Measurements from ENCODE around the gene DTL. TPM values are rescaled to one million over a fixed set of nuclear protein-coding genes. Genes with fewer than 3 reads are reported as not detected.

DTL gene
- total RNA-seq, 2 experiments from 2014 or later, result 61.7 to 64.4 TPM

- no peaks in the 10 kb centered on the region for H3K4me1 ChIP-seq (ENCODE audit: insufficient read depth, low read length, poor library complexity, severe bottlenecking)
- ChIA-PET CTCF (ENCODE audit: unreplicated experiment) (no interaction called here), POLR2A (no interaction called here)
- H3K79me2 ChIP-seq (ENCODE audit: insufficient read depth, low read depth, low read length), result no peaks in the 10 kb centered on the region
- intact Hi-C loops (cut with micrococcal nuclease; ENCODE audit: unreplicated experiment), result no loop called here
- no peak overlapping the region for H3K4me2 ChIP-seq (ENCODE audit: low read length)
- no peaks in the 10 kb centered on the region for H4K20me1 ChIP-seq (ENCODE audit: insufficient read depth, low read length)
- no peak overlapping the region for H3K27ac ChIP-seq (ENCODE audit: low read depth, low read length, poor library complexity, severe bottlenecking)
- no peaks in the 10 kb centered on the region for H3K9me2 ChIP-seq (ENCODE audit: insufficient read depth, low read length)
- no peak overlapping the region for H2AFZ ChIP-seq (ENCODE audit: low read length)
- H3K9me3 ChIP-seq (ENCODE audit: low read length), result 0 out of 2 replicates have a peak, but pooled peaks cover 3% of the 10 kb centered on the region
- peaks cover 22% of the 10 kb centered on the region for H3K36me3 ChIP-seq (ENCODE audit: insufficient read depth, low read length)
- H3K4me3 ChIP-seq (ENCODE audit: low read depth, low read length, poor library complexity, severe bottlenecking), result no peak overlapping the region
- no peak for TF ChIP-seq EZH2phosphoT487 (IDR thresholded peaks at IDR 0.05; ENCODE audit: borderline replicate concordance, low read depth, low read length)
- TF ChIP-seq, protein P1, sequence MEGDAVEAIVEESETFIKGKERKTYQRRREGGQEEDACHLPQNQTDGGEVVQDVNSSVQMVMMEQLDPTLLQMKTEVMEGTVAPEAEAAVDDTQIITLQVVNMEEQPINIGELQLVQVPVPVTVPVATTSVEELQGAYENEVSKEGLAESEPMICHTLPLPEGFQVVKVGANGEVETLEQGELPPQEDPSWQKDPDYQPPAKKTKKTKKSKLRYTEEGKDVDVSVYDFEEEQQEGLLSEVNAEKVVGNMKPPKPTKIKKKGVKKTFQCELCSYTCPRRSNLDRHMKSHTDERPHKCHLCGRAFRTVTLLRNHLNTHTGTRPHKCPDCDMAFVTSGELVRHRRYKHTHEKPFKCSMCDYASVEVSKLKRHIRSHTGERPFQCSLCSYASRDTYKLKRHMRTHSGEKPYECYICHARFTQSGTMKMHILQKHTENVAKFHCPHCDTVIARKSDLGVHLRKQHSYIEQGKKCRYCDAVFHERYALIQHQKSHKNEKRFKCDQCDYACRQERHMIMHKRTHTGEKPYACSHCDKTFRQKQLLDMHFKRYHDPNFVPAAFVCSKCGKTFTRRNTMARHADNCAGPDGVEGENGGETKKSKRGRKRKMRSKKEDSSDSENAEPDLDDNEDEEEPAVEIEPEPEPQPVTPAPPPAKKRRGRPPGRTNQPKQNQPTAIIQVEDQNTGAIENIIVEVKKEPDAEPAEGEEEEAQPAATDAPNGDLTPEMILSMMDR (conservative IDR thresholded peaks at IDR 0.05; ENCODE audit: low read length), result no peak
- BruUV-seq (replicated peaks), result no TSS peak
- no peak for DNase-seq (ENCODE audit: low spot score)
Measured at GRCh38 chr1:212137854-212138253, 102.3 kb downstream of the DTL start.

GRCh38 chr1:212138457-212138856 lies 102.9 kb downstream of the DTL start:
- no peak overlapping the region for H3K27ac ChIP-seq (ENCODE audit: low read depth, low read length, poor library complexity, severe bottlenecking)
- DNase-seq (ENCODE audit: low spot score), result no peak
- ChIA-PET CTCF (ENCODE audit: unreplicated experiment) (no interaction called here), POLR2A (no interaction called here)
- no peaks in the 10 kb centered on the region for H3K4me1 ChIP-seq (ENCODE audit: insufficient read depth, low read length, poor library complexity, severe bottlenecking)
- intact Hi-C loops (cut with micrococcal nuclease; ENCODE audit: unreplicated experiment), result no loop called here
- TF ChIP-seq, protein P1 (conservative IDR thresholded peaks at IDR 0.05; ENCODE audit: low read length), result no peak
- TF ChIP-seq EZH2phosphoT487 (IDR thresholded peaks at IDR 0.05; ENCODE audit: borderline replicate concordance, low read depth, low read length), result no peak
- no peaks in the 10 kb centered on the region for H3K79me2 ChIP-seq (ENCODE audit: insufficient read depth, low read depth, low read length)
- H3K36me3 ChIP-seq (ENCODE audit: insufficient read depth, low read length), result peaks cover 17% of the 10 kb centered on the region
- no peaks in the 10 kb centered on the region for H4K20me1 ChIP-seq (ENCODE audit: insufficient read depth, low read length)
- no peaks in the 10 kb centered on the region for H3K9me2 ChIP-seq (ENCODE audit: insufficient read depth, low read length)
- no peak overlapping the region for H3K4me2 ChIP-seq (ENCODE audit: low read length)
- no peak overlapping the region for H3K4me3 ChIP-seq (ENCODE audit: low read depth, low read length, poor library complexity, severe bottlenecking)
- H2AFZ ChIP-seq (ENCODE audit: low read length), result no peak overlapping the region
- 0 out of 2 replicates have a peak, but pooled peaks cover 3% of the 10 kb centered on the region for H3K9me3 ChIP-seq (ENCODE audit: low read length)
- BruUV-seq (replicated peaks), result no TSS peak

GRCh38 chr1:212139526-212140135 lies 104.1 kb downstream of the DTL start:
- ChIA-PET CTCF (ENCODE audit: unreplicated experiment) (no interaction called here), POLR2A (interaction anchor here (0.7 to 1.2 kb wide), 2 partner anchors 12 to 35 kb away, joined by 3 to 4 read pairs; no protein-coding TSS in a partner anchor)
- no peak for TF ChIP-seq EZH2phosphoT487 (IDR thresholded peaks at IDR 0.05; ENCODE audit: borderline replicate concordance, low read depth, low read length)
- TF ChIP-seq, protein P1 (conservative IDR thresholded peaks at IDR 0.05; ENCODE audit: low read length), result no peak

More at GRCh38 chr1:212139526-212140135, 104.1 kb downstream of the DTL start:
- Histone ChIP-seq H4K20me1 (ENCODE audit: insufficient read depth, low read length) (no peaks in the 10 kb centered on the region), H3K4me1 (ENCODE audit: insufficient read depth, low read length, poor library complexity, severe bottlenecking) (no peaks in the 10 kb centered on the region), H2AFZ (ENCODE audit: low read length) (no peak overlapping the region), H3K9me3 (ENCODE audit: low read length) (0 out of 2 replicates have a peak, but pooled peaks cover 3% of the 10 kb centered on the region), H3K36me3 (ENCODE audit: insufficient read depth, low read length) (peaks cover 14% of the 10 kb centered on the region; the same call in 1 of the 2 replicates), H3K27ac (ENCODE audit: low read depth, low read length, poor library complexity, severe bottlenecking) (no peak overlapping the region), H3K4me3 (ENCODE audit: low read depth, low read length, poor library complexity, severe bottlenecking) (no peak overlapping the region), H3K9me2 (ENCODE audit: insufficient read depth, low read length) (no peaks in the 10 kb centered on the region), H3K79me2 (ENCODE audit: insufficient read depth, low read depth, low read length) (no peaks in the 10 kb centered on the region), H3K4me2 (ENCODE audit: low read length) (no peak overlapping the region)
- intact Hi-C loops (cut with micrococcal nuclease; ENCODE audit: unreplicated experiment), result no loop called here
- no TSS peak for BruUV-seq (replicated peaks)
- no peak for DNase-seq (ENCODE audit: low spot score)

All from OCI-LY7 (cell line).